OCI-LY1 (cell line): Measurements from ENCODE around the gene ZC3H10.

ENCODE experiments used
- EZH2 ChIP-seq: fragments of 200-600 bp; sonication (generic), shearing (Covaris generic); IDR thresholded peaks from 2 replicates; pipeline ENCODE4 v1.8.0; 2017; ENCODE audit warnings: borderline replicate concordance, mixed run types, mild to moderate bottlenecking, antibody characterized with exemption, low read length, moderate library complexity, mixed read lengths
- TF ChIP-seq, protein P1 (sequence below): fragments of 200-600 bp; sonication (generic), shearing (Covaris generic); IDR thresholded peaks from 2 replicates; pipeline ENCODE4 v1.5.1; 2017; ENCODE audit warnings: mild to moderate bottlenecking, antibody characterized with exemption, low read length, moderate library complexity, mixed read lengths

- no peak for TF ChIP-seq EZH2
- TF ChIP-seq, protein P1, sequence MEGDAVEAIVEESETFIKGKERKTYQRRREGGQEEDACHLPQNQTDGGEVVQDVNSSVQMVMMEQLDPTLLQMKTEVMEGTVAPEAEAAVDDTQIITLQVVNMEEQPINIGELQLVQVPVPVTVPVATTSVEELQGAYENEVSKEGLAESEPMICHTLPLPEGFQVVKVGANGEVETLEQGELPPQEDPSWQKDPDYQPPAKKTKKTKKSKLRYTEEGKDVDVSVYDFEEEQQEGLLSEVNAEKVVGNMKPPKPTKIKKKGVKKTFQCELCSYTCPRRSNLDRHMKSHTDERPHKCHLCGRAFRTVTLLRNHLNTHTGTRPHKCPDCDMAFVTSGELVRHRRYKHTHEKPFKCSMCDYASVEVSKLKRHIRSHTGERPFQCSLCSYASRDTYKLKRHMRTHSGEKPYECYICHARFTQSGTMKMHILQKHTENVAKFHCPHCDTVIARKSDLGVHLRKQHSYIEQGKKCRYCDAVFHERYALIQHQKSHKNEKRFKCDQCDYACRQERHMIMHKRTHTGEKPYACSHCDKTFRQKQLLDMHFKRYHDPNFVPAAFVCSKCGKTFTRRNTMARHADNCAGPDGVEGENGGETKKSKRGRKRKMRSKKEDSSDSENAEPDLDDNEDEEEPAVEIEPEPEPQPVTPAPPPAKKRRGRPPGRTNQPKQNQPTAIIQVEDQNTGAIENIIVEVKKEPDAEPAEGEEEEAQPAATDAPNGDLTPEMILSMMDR, result no peak; the same call in 1 of the 2 replicates
These were observed 42.2 kb downstream of the ZC3H10 start for GRCh38 chr12:56160193-56160763.
